RWPE1 (cell line): ENCODE data around the gene PCGF5.
A peak's percentile ranks its signal among the peaks of the same experiment; 100 is the strongest.

ENCODE experiments used
- CTCF ChIA-PET: fragments of 350-600 bp; sonication (Branson Sonifier 250); formaldehyde crosslinking; extraction: SDS; loops from one replicate; lab custom pipeline; 2021; lab: Yijun Ruan, JAX
- POLR2A ChIA-PET: fragments of 400-600 bp; formaldehyde crosslinking; extraction: SDS; loops from one replicate; lab custom pipeline; 2020; ENCODE audit warnings: antibody characterized with exemption; ENCODE audit not compliant: low non-redundant PET; lab: Yijun Ruan, JAX
- DNase-seq: peaks from one replicate; pipeline ENCODE4 v3.0.0; 2012; ENCODE audit warnings: low spot score
- H3K27ac ChIP-seq: fragments of 450-650 bp; 2 replicates; pipeline ENCODE4 v1.5.1; 2017
- TF ChIP-seq, protein P1 (sequence below): fragments of 450-650 bp; conservative IDR thresholded peaks from 2 replicates; pipeline ENCODE4 v1.5.1; 2017; ENCODE audit warnings: low read depth, mild to moderate bottlenecking

PCGF5 gene

DNA sequence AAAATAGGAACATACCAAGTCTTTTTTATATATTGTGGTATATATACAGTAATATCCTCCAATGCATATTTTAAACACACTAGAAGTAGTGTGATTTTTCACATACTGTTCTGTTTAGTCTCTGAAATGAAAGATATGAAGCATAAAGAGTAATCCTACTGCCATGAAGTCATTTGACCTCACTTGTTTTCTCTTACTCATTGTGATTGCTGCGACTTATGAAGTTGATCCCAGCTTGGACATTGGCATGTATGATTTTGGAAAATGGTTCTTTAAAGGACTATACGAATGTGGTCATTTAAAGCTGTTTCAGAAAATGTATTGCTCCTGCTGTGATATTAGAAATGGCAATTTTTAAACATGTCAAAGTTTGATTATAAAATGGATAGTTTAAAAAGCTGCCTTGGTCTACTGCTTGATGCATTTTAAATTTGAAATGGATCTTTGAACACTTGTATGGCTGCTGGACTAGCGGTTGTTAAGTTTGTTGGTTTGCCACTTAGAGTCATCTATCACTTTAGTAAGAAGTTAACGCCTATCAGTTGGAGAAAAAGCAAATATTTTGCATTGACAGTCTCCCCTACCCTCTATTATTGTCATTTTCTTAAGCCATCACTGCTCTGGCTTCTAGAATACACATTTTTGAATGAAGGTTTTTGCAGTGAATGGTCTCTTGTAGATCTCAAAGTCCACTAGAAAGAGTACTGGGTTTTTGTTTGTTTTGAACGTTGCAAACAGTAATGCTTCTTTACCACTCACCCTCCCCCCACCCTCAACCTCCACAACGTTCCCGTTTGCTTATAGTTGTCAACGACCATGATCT is 881 bp upstream of the PCGF5 start:
- H3K27ac ChIP-seq, result no peak overlapping the region
- POLR2A ChIA-PET, result no interaction called here
- CTCF ChIA-PET, result no interaction called here
- DNase-seq, result no peak
- TF ChIP-seq, protein P1, sequence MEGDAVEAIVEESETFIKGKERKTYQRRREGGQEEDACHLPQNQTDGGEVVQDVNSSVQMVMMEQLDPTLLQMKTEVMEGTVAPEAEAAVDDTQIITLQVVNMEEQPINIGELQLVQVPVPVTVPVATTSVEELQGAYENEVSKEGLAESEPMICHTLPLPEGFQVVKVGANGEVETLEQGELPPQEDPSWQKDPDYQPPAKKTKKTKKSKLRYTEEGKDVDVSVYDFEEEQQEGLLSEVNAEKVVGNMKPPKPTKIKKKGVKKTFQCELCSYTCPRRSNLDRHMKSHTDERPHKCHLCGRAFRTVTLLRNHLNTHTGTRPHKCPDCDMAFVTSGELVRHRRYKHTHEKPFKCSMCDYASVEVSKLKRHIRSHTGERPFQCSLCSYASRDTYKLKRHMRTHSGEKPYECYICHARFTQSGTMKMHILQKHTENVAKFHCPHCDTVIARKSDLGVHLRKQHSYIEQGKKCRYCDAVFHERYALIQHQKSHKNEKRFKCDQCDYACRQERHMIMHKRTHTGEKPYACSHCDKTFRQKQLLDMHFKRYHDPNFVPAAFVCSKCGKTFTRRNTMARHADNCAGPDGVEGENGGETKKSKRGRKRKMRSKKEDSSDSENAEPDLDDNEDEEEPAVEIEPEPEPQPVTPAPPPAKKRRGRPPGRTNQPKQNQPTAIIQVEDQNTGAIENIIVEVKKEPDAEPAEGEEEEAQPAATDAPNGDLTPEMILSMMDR, result no peak

GRCh38 chr10:91220954-91221675 is 652 bp downstream of the PCGF5 start:
- CTCF ChIA-PET, result interaction anchor here (0.6 to 1.1 kb wide), 4 partner anchors 17 to 733 kb away, joined by 3 to 4 read pairs (median 4); no protein-coding TSS in a partner anchor
- DNase-seq, result peak; percentile 33
- POLR2A ChIA-PET, result no interaction called here
- H3K27ac ChIP-seq, result peak overlapping the region; percentile 67
- TF ChIP-seq, protein P1, result no peak

DNA sequence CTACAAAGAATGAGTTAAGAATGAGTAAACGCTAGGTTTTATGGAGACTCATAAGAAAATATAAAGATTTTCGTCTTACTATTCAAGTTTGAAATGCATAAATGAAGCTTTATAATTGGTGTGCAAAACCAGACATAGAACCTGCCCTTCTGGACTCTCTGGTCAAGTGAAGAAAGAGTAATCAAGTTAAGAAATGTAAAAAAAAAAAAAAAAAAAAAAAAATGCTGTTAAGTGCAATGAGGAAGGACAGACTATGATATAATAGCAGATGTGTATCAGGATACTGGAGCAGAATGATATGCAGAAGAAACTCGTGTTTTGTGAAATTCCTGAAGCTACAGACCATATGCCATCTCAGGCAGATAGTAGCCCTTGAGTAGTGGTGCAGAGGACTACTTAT is 5.6 kb downstream of the PCGF5 start:
- H3K27ac ChIP-seq, result no peak overlapping the region
- no peak for DNase-seq
- TF ChIP-seq, protein P1, result no peak
- POLR2A ChIA-PET, result no interaction called here
- CTCF ChIA-PET, result no interaction called here

DNA sequence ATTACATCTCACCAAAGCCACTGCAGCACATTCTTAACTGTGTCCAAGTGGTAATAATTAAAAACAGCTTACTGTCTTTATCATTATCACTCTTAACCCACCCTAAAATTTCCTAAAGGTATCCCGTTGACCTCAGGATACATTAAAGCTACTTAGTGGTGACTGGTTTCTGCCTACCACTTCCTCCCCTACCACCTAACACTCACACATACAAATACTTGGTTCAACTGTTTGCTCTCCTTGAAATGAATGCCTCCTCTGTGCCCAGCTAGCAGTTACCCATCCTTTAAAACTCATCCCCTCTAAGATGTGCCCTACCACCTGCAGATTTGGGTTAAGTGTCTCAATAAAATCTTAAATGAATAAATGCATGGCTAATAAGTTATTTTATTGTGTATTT is 7.1 kb downstream of the PCGF5 start:
- DNase-seq, result no peak
- CTCF ChIA-PET, result interaction anchor here (0.5 to 1.0 kb wide), 4 partner anchors 9 to 320 kb away, joined by 3 read pairs; no protein-coding TSS in a partner anchor
- H3K27ac ChIP-seq, result no peak overlapping the region
- POLR2A ChIA-PET, result no interaction called here
- TF ChIP-seq, protein P1, result no peak

DNA sequence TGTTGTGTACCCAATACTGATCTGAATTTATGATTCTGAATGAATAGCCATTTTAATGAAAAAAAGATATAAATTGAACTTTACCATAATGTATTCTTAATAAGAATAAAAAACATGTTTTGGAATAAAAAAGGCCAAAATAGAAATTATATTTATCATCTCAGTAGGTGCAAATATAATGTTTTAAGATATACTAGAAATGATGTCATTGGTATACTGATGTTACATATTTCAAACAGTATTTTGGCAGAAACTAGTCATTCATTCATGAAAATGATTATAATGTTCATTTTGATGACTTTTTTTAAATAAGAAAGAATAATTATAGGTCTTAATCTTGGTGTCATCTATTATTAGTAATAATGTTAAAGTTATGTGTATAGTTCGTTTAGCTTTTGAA is 9.2 kb downstream of the PCGF5 start:
- ChIA-PET POLR2A (no interaction called here), CTCF (interaction anchor here (0.6 kb wide), 1 partner anchor 643 kb away, joined by 6 read pairs; no protein-coding TSS in a partner anchor)
- DNase-seq, result no peak
- TF ChIP-seq, protein P1, result no peak
- no peak overlapping the region for H3K27ac ChIP-seq

GRCh38 chr10:91238191-91238590 is 17.7 kb downstream of the PCGF5 start:
- ChIA-PET POLR2A (no interaction called here), CTCF (interaction anchor here (0.6 to 1.2 kb wide), 4 partner anchors 13 to 326 kb away, joined by 4 to 6 read pairs (median 4); partner anchors contain the start of gene PCGF5)
- TF ChIP-seq, protein P1, result no peak
- no peak for DNase-seq
- H3K27ac ChIP-seq, result no peak overlapping the region
